Tibial artery (tissue), 4 donors: ENCODE data around the gene UGT1A8.
"Not testable (repeated sequence)": the region's sequence is repeated elsewhere in the genome, so short reads cannot be mapped to it uniquely, and the experiment has no call there.

Source experiments
- DNase-seq, 2 donors: peaks; one replicate each; pipeline ENCODE4 v3.0.0-alpha.2; 2019
- H3K27ac ChIP-seq, 2 donors: fragments of 200-600 bp; sonication (generic) in 1 of 2; 1 replicate in 1 of 2; 2 replicates in 1 of 2; pipeline ENCODE4 v1.5.1; 2018 to 2019; ENCODE audit warnings: mild to moderate bottlenecking in 1 of 2
- H3K27me3 ChIP-seq, 2 donors: fragments of 200-600 bp; sonication (generic) in 1 of 2; one replicate each; pipeline versions ENCODE4 v1.5.1 to v1.6.0; 2016 to 2019
- H3K36me3 ChIP-seq, 3 donors: fragments of 200-600 bp; sonication (generic) in 2 of 3; one replicate each; pipeline ENCODE4 v1.5.1; 2016 to 2019; ENCODE audit warnings: mild to moderate bottlenecking in 2 of 3
- H3K4me1 ChIP-seq, 4 donors: fragments of 200-600 bp; sonication (generic) in 2 of 4; 1 replicate in 3 of 4; 2 replicates in 1 of 4; pipeline ENCODE4 v1.5.1; 2016 to 2019
- H3K4me3 ChIP-seq, 2 donors: fragments of 200-600 bp; sonication (generic) in 1 of 2; 1 replicate in 1 of 2; 2 replicates in 1 of 2; pipeline ENCODE4 v1.5.1; 2018 to 2019; ENCODE audit warnings: mild to moderate bottlenecking in 2 of 2
- H3K9me3 ChIP-seq, 3 donors: fragments of 200-600 bp; sonication (generic) in 1 of 3; one replicate each; pipeline ENCODE4 v1.5.1; 2016 to 2019
- intact Hi-C: fragments of 100-400 bp; cut with DNase I; formaldehyde crosslinking; loops from one replicate; pipeline ENCODE4 v1.15.0; 2023; ENCODE audit warnings: low total_unique reads
- TF ChIP-seq, protein P1 (sequence below), 2 experiments: fragments of 200-600 bp in 1 of 2; fragments of 450-650 bp in 1 of 2; IDR thresholded peaks; one replicate each; pipeline ENCODE4 v1.5.1; 2017 to 2019; ENCODE audit warnings: antibody characterized with exemption in 2 of 2, mild to moderate bottlenecking in 1 of 2, moderate library complexity in 1 of 2

Gene UGT1A8

GRCh38 chr2:233588400-233588799 lies 29.0 kb upstream of the UGT1A8 start:
- Histone ChIP-seq H3K9me3 (no peaks in the 10 kb centered on the region), H3K4me1 (no peaks in the 10 kb centered on the region), H3K4me3 (no peak overlapping the region), H3K36me3 (no peaks in the 10 kb centered on the region), H3K27ac (no peak overlapping the region), H3K27me3 (peaks cover 0 to 3% of the 10 kb centered on the region in 2 donors)
- DNase-seq: no peak
- intact Hi-C loops: no loop called here
- TF ChIP-seq, protein P1, sequence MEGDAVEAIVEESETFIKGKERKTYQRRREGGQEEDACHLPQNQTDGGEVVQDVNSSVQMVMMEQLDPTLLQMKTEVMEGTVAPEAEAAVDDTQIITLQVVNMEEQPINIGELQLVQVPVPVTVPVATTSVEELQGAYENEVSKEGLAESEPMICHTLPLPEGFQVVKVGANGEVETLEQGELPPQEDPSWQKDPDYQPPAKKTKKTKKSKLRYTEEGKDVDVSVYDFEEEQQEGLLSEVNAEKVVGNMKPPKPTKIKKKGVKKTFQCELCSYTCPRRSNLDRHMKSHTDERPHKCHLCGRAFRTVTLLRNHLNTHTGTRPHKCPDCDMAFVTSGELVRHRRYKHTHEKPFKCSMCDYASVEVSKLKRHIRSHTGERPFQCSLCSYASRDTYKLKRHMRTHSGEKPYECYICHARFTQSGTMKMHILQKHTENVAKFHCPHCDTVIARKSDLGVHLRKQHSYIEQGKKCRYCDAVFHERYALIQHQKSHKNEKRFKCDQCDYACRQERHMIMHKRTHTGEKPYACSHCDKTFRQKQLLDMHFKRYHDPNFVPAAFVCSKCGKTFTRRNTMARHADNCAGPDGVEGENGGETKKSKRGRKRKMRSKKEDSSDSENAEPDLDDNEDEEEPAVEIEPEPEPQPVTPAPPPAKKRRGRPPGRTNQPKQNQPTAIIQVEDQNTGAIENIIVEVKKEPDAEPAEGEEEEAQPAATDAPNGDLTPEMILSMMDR (IDR thresholded peaks at IDR 0.05): no peak

GRCh38 chr2:233592706-233593105 lies 24.7 kb upstream of the UGT1A8 start:
- not testable (repeated sequence) for DNase-seq

GRCh38 chr2:233593201-233593600 lies 24.2 kb upstream of the UGT1A8 start:
- H3K4me1 ChIP-seq: no peaks in the 10 kb centered on the region
- H3K9me3 ChIP-seq: no peaks in the 10 kb centered on the region
- no peak for DNase-seq
- no peaks in the 10 kb centered on the region for H3K27me3 ChIP-seq
- intact Hi-C loops: no loop called here
- TF ChIP-seq, protein P1 (IDR thresholded peaks at IDR 0.05): no peak
- H3K36me3 ChIP-seq: no peaks in the 10 kb centered on the region
- H3K27ac ChIP-seq: no peak overlapping the region
- no peak overlapping the region for H3K4me3 ChIP-seq

More at GRCh38 chr2:233592706-233593105, 24.7 kb upstream of the UGT1A8 start:
- H3K4me3 ChIP-seq, H3K27ac ChIP-seq, H3K27me3 ChIP-seq, H3K36me3 ChIP-seq, H3K9me3 ChIP-seq, intact Hi-C loops, H3K4me1 ChIP-seq: not testable (repeated sequence)

DNA sequence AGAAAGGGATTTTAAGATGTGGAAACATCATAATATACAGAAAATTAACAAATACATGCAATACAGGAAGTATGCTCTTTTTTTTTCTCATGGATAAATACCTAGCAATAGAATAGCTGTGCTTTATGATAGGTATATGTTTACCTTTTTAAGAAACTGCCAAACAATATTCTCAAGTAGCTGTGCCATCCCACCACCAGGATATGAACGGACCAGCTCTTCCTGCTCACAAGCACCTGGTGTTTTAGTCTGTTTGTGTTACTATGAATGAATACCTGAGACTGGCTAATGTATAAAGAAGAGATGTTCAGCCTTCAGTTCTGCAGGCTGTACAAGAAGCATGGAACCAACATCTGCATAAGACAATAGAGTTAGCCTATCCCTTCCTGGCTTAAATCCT lies 19.9 kb upstream of the UGT1A8 start:
- DNase-seq: no peak
- Histone ChIP-seq H3K4me3 (no peak overlapping the region), H3K27ac (no peak overlapping the region), H3K36me3 (no peaks in the 10 kb centered on the region), H3K27me3 (no peaks in the 10 kb centered on the region), H3K4me1 (no peaks in the 10 kb centered on the region), H3K9me3 (no peaks in the 10 kb centered on the region)
- TF ChIP-seq, protein P1 (IDR thresholded peaks at IDR 0.05): no peak
- intact Hi-C loops: no loop called here

DNA sequence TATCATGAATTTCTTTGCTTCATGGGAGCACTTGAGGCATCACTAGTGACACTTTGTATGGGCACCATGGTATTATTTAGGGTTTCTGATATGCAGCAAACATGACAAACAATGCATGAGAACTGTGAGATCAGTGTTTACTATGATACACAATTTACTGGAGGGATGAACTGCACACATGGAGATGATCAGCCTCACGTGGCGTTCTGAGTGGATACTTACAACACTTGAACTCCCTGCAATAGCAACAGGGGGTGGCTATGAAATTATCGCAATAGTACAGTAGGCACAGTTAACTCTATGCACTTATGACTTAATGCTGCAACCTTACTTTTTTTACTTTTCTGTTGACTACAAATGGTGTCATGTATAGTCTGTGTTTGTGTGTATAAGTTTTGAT lies 18.5 kb upstream of the UGT1A8 start:
- Histone ChIP-seq H3K36me3 (no peaks in the 10 kb centered on the region), H3K4me3 (no peak overlapping the region), H3K9me3 (no peaks in the 10 kb centered on the region), H3K27ac (no peak overlapping the region), H3K27me3 (no peaks in the 10 kb centered on the region), H3K4me1 (no peaks in the 10 kb centered on the region)
- DNase-seq: no peak
- intact Hi-C loops: no loop called here
- TF ChIP-seq, protein P1 (IDR thresholded peaks at IDR 0.05): no peak

- no peak overlapping the region for H3K27ac ChIP-seq
- no peaks in the 10 kb centered on the region for H3K4me1 ChIP-seq
- TF ChIP-seq, protein P1 (IDR thresholded peaks at IDR 0.05): no peak
- H3K36me3 ChIP-seq: no peaks in the 10 kb centered on the region
- DNase-seq: no peak
- no peaks in the 10 kb centered on the region for H3K9me3 ChIP-seq
- H3K27me3 ChIP-seq: no peaks in the 10 kb centered on the region
- no peak overlapping the region for H3K4me3 ChIP-seq
- intact Hi-C loops: no loop called here
These were observed 17.0 kb upstream of the UGT1A8 start for GRCh38 chr2:233600386-233600785.
